NOMO-1 treated with DMSO at 0.1 percent for 48 hours (cell line): ENCODE data around the gene PIGW.

Source experiments
- DNase-seq: peaks from one replicate; lab custom pipeline; 2025; ENCODE audit not compliant: unreplicated experiment; lab: John Stamatoyannopoulos, UW

PIGW gene

GRCh38 chr17:36545077-36545464, 10.3 kb downstream of the PIGW start:
- DNase-seq = no peak

- peak; percentile 92 for DNase-seq
These were observed 11.0 kb downstream of the PIGW start for GRCh38 chr17:36545465-36546417.

GRCh38 chr17:36546418-36547093, 11.8 kb downstream of the PIGW start:
- peak; percentile 1 for DNase-seq

- no peak for DNase-seq
These were observed 13.0 kb downstream of the PIGW start for GRCh38 chr17:36547776-36548175.

GRCh38 chr17:36550491-36551417, 16.0 kb downstream of the PIGW start:
- DNase-seq = peak; percentile 81

- no peak for DNase-seq
These were observed 18.7 kb downstream of the PIGW start for GRCh38 chr17:36553459-36553858.

GRCh38 chr17:36566081-36566480, 31.3 kb downstream of the PIGW start:
- no peak for DNase-seq

- no peak for DNase-seq
These were observed 40.2 kb downstream of the PIGW start for GRCh38 chr17:36575028-36575427.

GRCh38 chr17:36576793-36577192, 42.0 kb downstream of the PIGW start:
- no peak for DNase-seq

- no peak for DNase-seq
These were observed 43.9 kb downstream of the PIGW start for GRCh38 chr17:36578671-36579070.

GRCh38 chr17:36583787-36584186, 49.0 kb downstream of the PIGW start:
- DNase-seq = no peak

GRCh38 chr17:36586138-36586537, 51.4 kb downstream of the PIGW start:
- DNase-seq = no peak
